Astrocyte (in vitro differentiated cells and primary cell): ENCODE measurements around the gene ADPRM. TPM values are rescaled to one million over a fixed set of nuclear protein-coding genes. Genes with fewer than 3 reads are reported as not detected.

Experiments
- DNase-seq: peaks from one replicate; pipeline ENCODE4 v3.0.0-alpha.2; 2010; ENCODE audit warnings: low read depth
- FAIRE-seq: peaks from 2 replicates; lab custom pipeline; 2011; peaks lifted over from hg19 to GRCh38; lab: Jason Lieb, UNC
- H2AFZ ChIP-seq: 2 replicates; pipeline ENCODE4 v1.6.0; 2012; ENCODE audit warnings: low read depth, low read length, inconsistent platforms
- H3K27ac ChIP-seq: 2 replicates; pipeline ENCODE4 v1.5.1; 2011; ENCODE audit warnings: low read depth, low read length, inconsistent platforms
- H3K27me3 ChIP-seq: 2 replicates; pipeline ENCODE4 v1.6.0; 2011; ENCODE audit warnings: low read length, inconsistent platforms; ENCODE audit not compliant: insufficient read depth
- H3K36me3 ChIP-seq: 2 replicates; pipeline ENCODE4 v1.5.1; 2011; ENCODE audit warnings: low read length, inconsistent platforms; ENCODE audit not compliant: insufficient read depth
- H3K4me1 ChIP-seq: 2 replicates; pipeline ENCODE4 v1.5.1; 2011; ENCODE audit warnings: low read length, inconsistent platforms; ENCODE audit not compliant: insufficient read depth
- H3K4me2 ChIP-seq: 2 replicates; pipeline ENCODE4 v1.6.0; 2012; ENCODE audit warnings: low read length, inconsistent platforms
- H3K4me3 ChIP-seq: 2 replicates; pipeline ENCODE4 v1.5.1; 2011; ENCODE audit warnings: low read depth, mild to moderate bottlenecking, low read length, inconsistent platforms; ENCODE audit not compliant: insufficient read depth
- H3K79me2 ChIP-seq: 2 replicates; pipeline ENCODE4 v1.6.0; 2012; ENCODE audit warnings: mild to moderate bottlenecking, low read length, inconsistent platforms; ENCODE audit not compliant: insufficient read depth
- H3K9ac ChIP-seq: 2 replicates; pipeline ENCODE4 v1.6.0; 2012; ENCODE audit warnings: mild to moderate bottlenecking, low read length, inconsistent platforms
- H3K9me3 ChIP-seq: 2 replicates; pipeline ENCODE4 v1.5.1; 2012; ENCODE audit warnings: low read depth, mild to moderate bottlenecking, low read length, inconsistent platforms; ENCODE audit not compliant: insufficient read depth
- H4K20me1 ChIP-seq: 2 replicates; pipeline ENCODE4 v1.6.0; 2012; ENCODE audit warnings: low read length, inconsistent platforms; ENCODE audit not compliant: insufficient read depth
- H3K27ac Mint-ChIP-seq: one replicate; pipeline ENCODE4 v1.8.0; 2021; ENCODE audit warnings: mild to moderate bottlenecking, mixed read lengths; ENCODE audit not compliant: unreplicated experiment
- H3K27me3 Mint-ChIP-seq: one replicate; pipeline ENCODE4 v1.8.0; 2021; ENCODE audit warnings: low read depth, mixed read lengths; ENCODE audit not compliant: unreplicated experiment
- H3K36me3 Mint-ChIP-seq: one replicate; pipeline ENCODE4 v1.8.0; 2021; ENCODE audit warnings: low read depth, mixed read lengths; ENCODE audit not compliant: unreplicated experiment
- H3K4me1 Mint-ChIP-seq: one replicate; pipeline ENCODE4 v1.8.0; 2021; ENCODE audit warnings: low read depth, mixed read lengths; ENCODE audit not compliant: unreplicated experiment
- H3K4me3 Mint-ChIP-seq: one replicate; pipeline ENCODE4 v1.8.0; 2021; ENCODE audit warnings: mild to moderate bottlenecking, moderate library complexity, mixed read lengths; ENCODE audit not compliant: unreplicated experiment
- H3K9me3 Mint-ChIP-seq: one replicate; pipeline ENCODE4 v1.8.0; 2021; ENCODE audit warnings: mild to moderate bottlenecking, mixed read lengths; ENCODE audit not compliant: unreplicated experiment
- CTCF ChIP-seq: IDR thresholded peaks from 2 replicates; pipeline ENCODE4 v1.5.1; 2011; ENCODE audit warnings: low read depth, mild to moderate bottlenecking, inconsistent platforms, low read length, moderate library complexity; ENCODE audit not compliant: insufficient read depth
- EZH2 ChIP-seq: IDR thresholded peaks from 2 replicates; pipeline ENCODE4 v1.6.1; 2012; ENCODE audit warnings: mild to moderate bottlenecking, low read length, inconsistent platforms; ENCODE audit not compliant: insufficient read depth
- total RNA-seq: library from RNA; stranded (reverse); gene quantifications from 2 replicates; pipeline ENCODE4 v1.2.1, GENCODE V29; 2021

The ADPRM gene
- total RNA-seq, 1 donor from 2014 or later = 11.3 TPM

- no peak overlapping the region for H3K27ac Mint-ChIP-seq
- no peak overlapping the region for H3K4me3 Mint-ChIP-seq
- H3K4me3 ChIP-seq = no peak overlapping the region
- TF ChIP-seq CTCF (no peak), EZH2 (no peak)
- H4K20me1 ChIP-seq = no peaks in the 10 kb centered on the region
- no peak for DNase-seq
- no peaks in the 10 kb centered on the region for H3K9me3 Mint-ChIP-seq
- no peaks in the 10 kb centered on the region for H3K36me3 Mint-ChIP-seq
- peaks cover 24% of the 10 kb centered on the region for H3K27me3 Mint-ChIP-seq
- H3K9ac ChIP-seq = no peak overlapping the region
- H3K27ac ChIP-seq = no peak overlapping the region
- H3K4me2 ChIP-seq = no peak overlapping the region
- FAIRE-seq = no peak
- H3K27me3 ChIP-seq = no peaks in the 10 kb centered on the region
- H3K9me3 ChIP-seq = no peaks in the 10 kb centered on the region
- H3K36me3 ChIP-seq = no peaks in the 10 kb centered on the region
- H2AFZ ChIP-seq = no peak overlapping the region
- H3K4me1 Mint-ChIP-seq = no peaks in the 10 kb centered on the region
- no peaks in the 10 kb centered on the region for H3K79me2 ChIP-seq
- no peaks in the 10 kb centered on the region for H3K4me1 ChIP-seq
Observed at GRCh38 chr17:10752696-10753095, 55.3 kb downstream of the ADPRM start.

- Histone ChIP-seq H3K4me3 (no peak overlapping the region), H3K9me3 (no peaks in the 10 kb centered on the region), H3K4me1 (no peaks in the 10 kb centered on the region), H3K79me2 (no peaks in the 10 kb centered on the region), H3K36me3 (no peaks in the 10 kb centered on the region), H3K9ac (no peak overlapping the region), H3K27me3 (no peaks in the 10 kb centered on the region), H3K4me2 (no peak overlapping the region), H4K20me1 (no peaks in the 10 kb centered on the region), H3K27ac (no peak overlapping the region), H2AFZ (no peak overlapping the region)
- H3K4me3 Mint-ChIP-seq = no peak overlapping the region
- H3K36me3 Mint-ChIP-seq = no peaks in the 10 kb centered on the region
- H3K27me3 Mint-ChIP-seq = peaks cover 21% of the 10 kb centered on the region
- TF ChIP-seq CTCF = no peak
- no peak for TF ChIP-seq EZH2
- no peak overlapping the region for H3K27ac Mint-ChIP-seq
- no peak for FAIRE-seq
- H3K4me1 Mint-ChIP-seq = no peaks in the 10 kb centered on the region
- no peak for DNase-seq
- no peaks in the 10 kb centered on the region for H3K9me3 Mint-ChIP-seq
Observed at GRCh38 chr17:10754109-10754508, 56.7 kb downstream of the ADPRM start.

GRCh38 chr17:10754861-10755591 lies 57.6 kb downstream of the ADPRM start:
- Histone ChIP-seq H3K4me1 (no peaks in the 10 kb centered on the region), H3K27ac (no peak overlapping the region), H3K4me2 (no peak overlapping the region), H3K27me3 (no peaks in the 10 kb centered on the region), H3K79me2 (no peaks in the 10 kb centered on the region), H4K20me1 (no peaks in the 10 kb centered on the region), H3K9ac (no peak overlapping the region), H3K4me3 (no peak overlapping the region), H3K9me3 (no peaks in the 10 kb centered on the region), H3K36me3 (no peaks in the 10 kb centered on the region), H2AFZ (no peak overlapping the region)
- no peak overlapping the region for H3K27ac Mint-ChIP-seq
- H3K36me3 Mint-ChIP-seq = no peaks in the 10 kb centered on the region
- TF ChIP-seq EZH2 (no peak), CTCF (no peak)
- H3K4me1 Mint-ChIP-seq = no peaks in the 10 kb centered on the region
- FAIRE-seq = no peak
- no peak overlapping the region for H3K4me3 Mint-ChIP-seq
- H3K9me3 Mint-ChIP-seq = no peaks in the 10 kb centered on the region
- H3K27me3 Mint-ChIP-seq = peaks cover 14% of the 10 kb centered on the region
- DNase-seq = no peak
